GM20431 (cell line): ENCODE data around the gene HPS4.

ENCODE experiments used
- in situ Hi-C: fragments of 300-500 bp; cut with MseI, MboI; formaldehyde crosslinking; loops from one replicate; pipeline ENCODE4 v1.15.0; 2020; ENCODE audit warnings: low sequenced_read_pairs; ENCODE audit not compliant: unreplicated experiment

HPS4 gene

DNA sequence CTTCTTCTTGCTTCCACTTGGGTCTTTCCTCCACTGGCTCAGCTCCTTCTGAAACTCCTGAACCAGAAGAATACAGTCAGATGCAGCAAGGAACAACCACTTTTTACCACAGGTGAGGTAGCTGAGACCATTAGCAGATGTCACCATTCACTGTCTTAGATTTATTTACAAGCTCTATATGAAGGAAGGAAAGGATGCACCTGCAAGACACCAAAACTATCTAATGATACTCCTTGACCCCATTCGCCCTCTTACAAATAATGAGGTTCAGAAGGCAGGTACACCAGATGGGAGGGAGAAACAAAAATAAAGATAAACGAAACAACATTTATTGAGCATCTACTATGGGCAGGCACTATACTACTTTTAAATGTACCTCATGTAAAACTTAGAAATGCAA lies 18.4 kb upstream of the HPS4 start:
- in situ Hi-C loops, result no loop called here

DNA sequence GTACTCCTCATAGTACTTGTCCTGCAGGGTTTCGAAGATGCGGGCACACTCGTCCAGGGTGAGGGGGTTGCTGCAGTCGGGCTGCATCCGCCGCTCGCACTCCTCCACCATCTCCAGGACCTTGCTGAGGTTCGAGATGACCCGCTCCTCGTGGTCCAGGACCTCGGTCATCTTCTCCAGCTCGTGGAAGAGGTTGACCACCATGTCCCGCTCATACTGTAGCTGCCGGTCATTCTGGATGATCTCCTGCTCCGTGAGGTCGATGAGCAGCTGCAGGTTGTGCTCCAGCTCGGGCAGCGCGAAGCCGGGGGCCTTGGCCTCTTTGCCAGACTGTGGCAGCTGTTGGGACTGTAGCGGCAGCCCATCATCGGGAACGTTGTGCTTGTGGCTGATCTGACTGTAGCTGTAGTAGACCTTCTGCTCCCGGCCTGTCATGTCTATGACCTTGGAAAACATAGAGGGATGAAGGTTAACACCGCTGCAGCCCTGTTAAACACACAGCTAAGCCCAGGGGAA lies 15.7 kb upstream of the HPS4 start:
- in situ Hi-C loops, result no loop called here

DNA sequence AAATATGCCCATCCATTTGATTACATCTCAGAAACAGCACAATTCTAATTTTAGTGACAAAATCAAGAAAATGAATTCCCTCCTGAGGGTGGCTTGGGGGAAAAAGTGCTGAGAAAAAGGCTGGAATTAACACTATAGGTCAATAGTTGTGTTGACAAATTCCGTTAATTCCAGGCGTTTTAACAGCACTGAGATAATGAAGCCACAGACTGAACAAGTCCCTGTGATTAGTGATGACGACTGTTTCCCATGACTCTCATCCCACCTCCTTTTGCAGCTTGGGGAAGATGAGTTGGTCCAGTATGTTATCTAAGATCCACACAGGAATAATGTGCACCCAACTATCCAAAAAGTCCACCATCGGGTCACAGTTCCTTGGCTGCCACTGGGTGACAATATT lies 12.9 kb upstream of the HPS4 start:
- in situ Hi-C loops, result no loop called here

DNA sequence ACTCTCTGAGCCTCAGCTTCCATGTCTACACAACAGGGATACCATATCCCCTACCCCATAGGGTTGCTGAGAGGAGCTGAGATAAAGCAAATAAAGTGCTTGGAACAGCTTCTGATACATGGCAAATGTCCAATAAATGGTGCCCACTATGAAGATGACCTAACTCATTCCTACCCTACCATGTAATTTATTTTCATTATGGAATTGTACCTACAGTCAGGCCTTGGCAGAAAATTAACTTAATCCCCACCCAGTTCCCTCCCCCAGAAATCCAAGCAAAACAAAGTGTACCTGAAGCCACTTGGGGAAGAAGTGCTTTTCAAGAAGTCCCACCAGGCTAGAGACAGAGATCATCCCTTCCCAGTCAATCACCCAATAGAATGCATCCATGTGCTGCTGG lies 10.9 kb upstream of the HPS4 start:
- in situ Hi-C loops, result no loop called here

- in situ Hi-C loops, result no loop called here
Observed at GRCh38 chr22:26492220-26492619, 8.6 kb upstream of the HPS4 start.

GRCh38 chr22:26489447-26490036 lies 6.0 kb upstream of the HPS4 start:
- in situ Hi-C loops, result no loop called here

DNA sequence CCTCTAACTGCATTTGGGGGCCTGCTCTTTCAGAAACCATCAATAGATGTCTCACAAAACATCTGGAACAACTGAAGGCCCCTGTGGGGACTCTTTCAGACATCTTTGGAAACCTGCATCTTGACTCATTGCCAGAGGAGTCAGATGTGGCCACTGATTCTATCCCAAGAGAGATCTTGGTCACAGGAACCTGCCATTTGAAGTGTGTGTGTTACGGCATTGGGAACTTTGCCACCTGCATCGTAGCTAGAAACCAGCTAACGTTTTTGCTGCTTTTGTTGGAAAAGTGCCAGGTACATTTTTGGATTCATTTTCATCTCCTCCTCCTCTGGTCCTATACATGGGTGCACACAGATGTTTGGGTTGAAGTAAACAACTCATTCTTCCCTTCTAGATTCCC lies 4.4 kb upstream of the HPS4 start:
- in situ Hi-C loops, result no loop called here

- in situ Hi-C loops, result no loop called here
Observed at GRCh38 chr22:26486394-26486793, 2.8 kb upstream of the HPS4 start.

DNA sequence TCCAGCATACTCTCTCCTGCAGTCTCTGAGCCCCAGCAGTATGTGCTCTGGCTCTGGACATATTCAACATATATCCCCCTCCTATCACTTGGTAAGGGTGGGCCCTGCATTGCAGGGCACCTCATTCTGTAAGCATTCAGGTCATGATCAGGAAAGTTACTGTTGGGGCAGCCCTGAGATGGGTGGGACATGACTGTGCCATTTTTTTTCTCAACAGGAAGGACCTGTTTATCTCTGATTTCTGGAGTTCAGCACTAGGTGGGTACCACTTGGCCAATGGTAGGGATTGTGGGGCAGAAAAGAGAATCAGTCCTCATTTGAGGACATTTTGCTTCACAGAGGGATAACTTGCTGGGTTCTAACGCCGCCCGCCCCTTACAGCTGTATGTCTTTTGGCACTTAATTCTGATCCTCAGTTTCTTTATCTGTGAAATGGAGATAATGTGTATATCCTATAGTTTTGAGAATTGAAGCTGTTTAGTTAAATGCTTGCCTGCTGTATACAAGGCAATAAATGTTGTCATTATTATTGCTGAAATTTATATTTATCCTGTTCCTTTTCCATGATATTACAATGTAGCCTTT lies 2.3 kb upstream of the HPS4 start:
- in situ Hi-C loops, result no loop called here

DNA sequence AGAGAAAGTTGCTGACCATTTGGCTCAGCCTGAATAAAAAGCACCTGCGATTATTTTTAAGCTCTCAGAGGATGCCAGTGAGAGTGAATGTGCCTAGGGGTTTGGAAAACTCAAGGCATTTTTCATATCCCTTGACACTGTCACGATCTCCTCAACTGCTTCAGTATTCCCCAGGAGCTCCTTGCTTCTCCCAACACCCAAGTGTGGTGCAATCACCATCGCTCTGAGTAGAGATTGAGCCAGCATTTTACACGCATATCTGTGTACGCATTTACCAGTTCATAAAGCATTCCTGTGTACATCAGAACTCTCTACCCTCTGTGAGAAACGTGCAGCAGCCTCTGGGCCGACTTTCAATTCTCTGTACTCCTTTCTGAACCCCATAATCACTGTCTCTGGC lies 1.4 kb upstream of the HPS4 start:
- in situ Hi-C loops, result no loop called here

DNA sequence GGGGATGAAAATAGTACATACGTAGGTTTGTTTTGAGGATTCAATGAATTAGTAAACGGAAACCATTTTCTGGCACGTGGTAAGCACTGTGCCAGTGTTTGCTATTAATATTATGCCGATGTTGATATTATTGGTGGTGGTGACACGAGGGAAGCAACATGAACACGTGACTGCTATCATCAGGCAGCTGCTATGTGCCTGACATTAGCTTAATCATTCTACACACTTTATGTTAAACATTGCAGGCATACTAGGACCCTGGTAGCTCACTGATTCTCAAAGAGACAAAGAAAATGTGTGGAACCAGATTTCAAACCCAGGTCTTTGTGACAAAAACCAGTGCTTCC lies 750 bp upstream of the HPS4 start:
- in situ Hi-C loops, result no loop called here

DNA sequence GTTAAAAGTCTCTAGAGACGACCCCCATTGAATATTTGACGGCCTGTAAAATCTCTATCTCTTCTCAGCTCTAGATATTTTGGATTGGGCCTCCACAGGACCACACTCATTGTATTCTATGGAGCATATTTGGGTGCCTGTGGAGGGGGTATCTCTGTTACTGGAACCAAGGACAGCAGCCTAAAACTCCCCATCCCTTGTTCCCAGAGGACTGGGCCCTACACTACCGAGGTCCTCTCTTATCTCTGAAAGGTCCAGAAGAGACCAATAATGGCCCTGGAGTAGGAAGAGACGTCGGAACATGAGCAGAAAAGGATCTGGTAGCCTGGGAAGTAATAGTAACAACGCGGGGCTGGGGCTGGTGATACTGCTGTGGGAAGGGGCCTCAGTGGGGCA lies 542 bp downstream of the HPS4 start:
- in situ Hi-C loops, result no loop called here

GRCh38 chr22:26482161-26482560 lies 1.4 kb downstream of the HPS4 start:
- in situ Hi-C loops, result no loop called here

DNA sequence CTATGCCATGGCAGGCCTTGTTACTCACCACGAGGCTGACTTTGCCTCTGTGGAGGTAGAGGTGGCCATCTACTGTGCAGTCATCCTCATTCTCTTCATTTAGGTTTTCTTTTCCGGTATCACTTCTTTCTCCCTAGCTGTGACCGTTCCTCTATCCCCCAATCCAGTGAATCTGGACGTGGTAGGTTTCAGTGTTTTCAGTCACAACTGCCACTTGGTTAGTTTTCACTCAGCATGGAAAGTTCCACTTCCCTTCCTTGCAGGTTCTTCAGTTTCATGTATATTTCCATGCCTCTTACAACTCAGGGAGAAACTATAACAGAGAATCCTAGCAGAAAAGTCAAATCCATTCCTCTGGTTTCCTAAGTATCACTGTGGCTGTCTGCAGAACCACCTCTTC lies 1.9 kb downstream of the HPS4 start:
- in situ Hi-C loops, result no loop called here

DNA sequence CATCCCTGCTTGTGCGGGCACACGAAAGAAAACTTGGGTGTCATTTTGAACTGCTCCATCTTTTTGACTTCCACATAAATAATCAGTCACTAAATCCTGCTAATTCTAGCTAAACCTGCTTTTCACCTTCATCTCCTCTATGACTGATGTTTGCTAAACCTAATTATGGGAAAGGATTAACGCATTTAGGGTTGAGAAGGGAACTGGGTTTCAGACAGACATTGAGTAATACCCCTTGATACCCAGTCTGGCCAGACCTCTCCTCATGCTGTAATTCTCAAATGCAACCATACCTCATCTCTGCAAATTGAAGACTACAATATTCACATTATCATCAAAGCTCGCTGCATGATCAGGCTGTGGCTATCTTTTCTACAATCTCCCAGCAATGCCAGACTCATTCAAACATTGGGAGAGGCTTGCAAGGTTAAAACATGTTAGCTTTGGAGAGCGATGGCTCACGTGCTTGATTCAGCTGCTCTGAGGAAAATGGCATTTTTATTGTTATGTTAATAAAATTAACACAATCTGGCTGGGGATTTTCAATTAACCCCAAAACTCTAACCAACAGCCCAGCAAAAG lies 2.4 kb downstream of the HPS4 start:
- in situ Hi-C loops, result no loop called here

GRCh38 chr22:26480611-26480932 lies 3.0 kb downstream of the HPS4 start:
- in situ Hi-C loops, result no loop called here

GRCh38 chr22:26479792-26480610 lies 3.6 kb downstream of the HPS4 start:
- in situ Hi-C loops, result no loop called here

DNA sequence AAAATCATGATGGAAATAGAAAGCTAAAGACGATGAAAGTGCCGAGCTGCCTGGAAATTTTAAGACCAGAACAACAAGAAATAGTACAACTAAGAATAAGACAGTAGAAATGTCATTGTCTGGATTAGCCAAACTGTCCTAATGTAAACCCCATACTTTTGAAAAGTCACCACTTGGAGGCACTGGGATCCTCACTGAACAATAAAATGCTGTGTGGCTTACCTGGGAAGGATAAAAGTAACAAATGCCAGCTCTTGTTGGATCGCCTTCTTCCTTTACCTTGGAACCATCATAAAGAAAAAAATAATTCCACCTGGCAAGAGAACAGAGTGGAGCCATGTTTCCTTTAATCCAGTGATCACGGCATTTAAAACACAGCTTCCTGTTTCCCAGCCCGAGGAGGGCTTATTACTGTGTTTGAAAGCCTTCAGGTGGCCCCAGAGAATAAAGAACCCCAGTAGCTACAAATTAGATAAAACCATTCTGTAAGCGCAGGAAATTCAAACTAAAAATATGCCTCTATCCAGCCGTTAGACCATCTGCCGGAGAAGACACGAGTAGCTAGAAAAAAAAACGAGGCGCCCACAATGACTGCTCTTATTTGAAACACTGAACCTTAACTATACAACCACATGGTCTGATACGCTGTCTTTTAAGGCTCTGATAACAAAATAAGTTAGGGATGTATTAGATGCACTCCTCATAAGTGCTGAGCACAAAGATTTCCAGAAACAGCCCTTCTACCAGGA lies 4.4 kb downstream of the HPS4 start:
- in situ Hi-C loops, result no loop called here

DNA sequence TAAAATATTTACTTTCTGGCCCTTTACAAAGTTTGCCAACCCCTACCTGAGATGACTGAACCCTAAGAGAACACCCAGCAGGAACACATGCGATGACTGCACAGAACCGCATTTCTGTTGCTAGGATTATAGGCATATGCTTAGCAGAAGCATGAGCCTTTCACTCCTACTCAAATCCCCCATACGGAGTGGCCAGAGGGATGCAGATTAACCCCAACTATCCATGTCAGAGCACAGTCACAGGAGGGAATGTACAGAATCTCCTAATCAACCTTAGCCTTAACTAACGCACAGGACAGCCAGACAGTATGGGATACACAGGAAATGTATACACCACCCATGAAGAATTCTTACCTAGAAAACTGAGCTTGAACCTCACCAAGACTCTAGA lies 6.2 kb downstream of the HPS4 start:
- in situ Hi-C loops, result no loop called here

DNA sequence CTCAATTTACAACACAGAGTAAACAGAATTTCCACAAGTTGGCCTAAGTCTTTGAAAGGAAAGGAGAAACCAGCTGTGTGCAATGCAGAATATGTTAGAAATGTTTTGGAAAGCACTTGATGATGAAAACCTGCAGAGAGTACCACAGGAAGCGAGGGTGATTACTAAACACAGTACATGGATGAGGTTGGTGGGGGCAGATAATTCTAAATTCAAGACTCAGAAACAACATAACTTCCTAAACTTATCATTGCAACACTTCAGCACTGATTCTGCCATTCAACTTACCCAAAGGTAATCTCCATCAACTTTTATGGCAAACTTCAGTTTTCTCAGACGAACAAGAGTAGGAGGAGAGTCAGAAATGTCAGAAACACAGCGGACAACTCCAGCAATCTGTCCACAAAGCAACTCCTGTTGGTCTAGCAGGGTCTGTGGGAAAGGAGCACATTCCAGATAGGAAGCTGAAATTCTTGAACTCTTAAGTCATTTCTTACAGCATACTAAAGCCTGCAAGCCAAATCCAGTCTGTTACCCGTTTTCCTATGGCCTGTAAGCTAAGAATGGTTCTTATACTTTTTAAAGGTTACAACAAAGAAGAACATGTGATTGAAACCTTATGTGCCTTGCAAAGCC lies 6.8 kb downstream of the HPS4 start:
- in situ Hi-C loops, result no loop called here
